ENCODE results near the gene LRMDA.
"Not testable (repeated sequence)": the region's sequence is repeated elsewhere in the genome, so short reads cannot be mapped to it uniquely, and the experiment has no call there.

Gene LRMDA

DNA sequence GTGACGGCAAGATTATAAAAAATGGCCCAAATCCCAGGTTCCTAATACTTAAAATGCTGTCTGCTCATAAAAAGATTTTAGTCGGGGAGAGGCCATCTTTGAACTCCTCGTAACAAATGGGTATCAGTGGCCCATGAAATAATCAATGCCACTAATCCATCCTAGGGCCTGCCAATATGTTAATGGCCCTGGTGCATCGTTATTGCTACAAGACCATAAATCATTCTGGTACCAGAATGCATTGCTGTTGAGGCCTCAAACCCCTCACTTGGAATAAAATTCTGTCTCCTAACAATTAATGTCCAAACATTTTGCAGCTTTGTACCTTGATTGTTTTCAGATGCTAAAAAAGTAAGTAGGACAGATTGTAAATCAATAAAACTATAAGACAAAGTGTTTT, 290.6 kb downstream of the LRMDA start:
- in situ Hi-C loops (cut with MboI; ENCODE audit: low sequenced_read_pairs) = no loop called here

- in situ Hi-C loops (cut with MboI; ENCODE audit: low sequenced_read_pairs) = no loop called here
Observed at GRCh38 chr10:75722609-75723008, 291.2 kb downstream of the LRMDA start.

DNA sequence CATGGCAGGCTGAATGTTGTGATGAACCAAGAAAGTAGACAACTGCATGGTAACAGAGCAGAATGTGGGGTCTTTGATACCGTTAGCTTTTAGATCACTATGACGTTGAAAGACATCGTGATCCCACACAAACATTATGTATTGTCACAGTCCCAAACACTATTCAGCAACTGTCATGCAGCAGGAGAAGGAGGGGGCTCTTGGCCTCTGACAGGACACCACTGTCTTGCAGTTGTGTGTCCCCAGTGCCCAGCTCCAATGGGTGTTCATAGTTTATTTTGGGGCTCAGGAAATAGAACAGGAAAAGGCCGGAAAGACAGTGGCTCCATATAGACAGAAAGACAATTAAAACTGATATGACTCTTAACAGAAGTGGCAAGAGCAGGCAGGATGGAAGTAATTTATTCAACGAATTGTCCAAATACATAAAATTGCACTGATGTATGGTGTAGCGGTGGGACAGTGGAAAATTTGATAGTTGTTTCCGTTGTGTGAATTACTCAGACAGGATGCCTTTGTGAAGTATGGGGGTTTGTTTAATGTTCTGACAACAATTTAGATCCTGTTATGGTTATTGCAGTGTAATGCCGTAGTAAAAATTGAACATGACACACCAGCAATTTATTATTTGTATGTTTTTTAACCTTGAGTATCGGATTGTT, 292.0 kb downstream of the LRMDA start:
- in situ Hi-C loops (cut with MboI; ENCODE audit: low sequenced_read_pairs) = no loop called here

DNA sequence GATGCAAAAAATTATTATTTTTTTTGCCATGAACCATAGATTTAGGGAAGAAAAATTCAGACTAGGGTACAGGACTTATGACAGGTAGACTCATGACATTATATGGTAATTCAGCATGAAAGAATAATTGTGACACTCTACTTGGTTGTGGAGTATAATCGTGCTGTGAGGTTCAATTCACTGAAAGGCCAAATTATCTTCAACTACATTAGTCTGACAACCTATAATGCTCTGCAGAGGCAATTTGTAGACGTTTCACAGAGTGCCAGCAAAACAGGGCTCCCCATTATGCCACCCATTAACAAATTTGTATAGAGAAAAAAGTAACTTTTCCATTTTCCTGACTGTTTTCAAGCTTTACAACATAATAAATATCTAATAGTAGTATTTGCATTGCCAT, 292.6 kb downstream of the LRMDA start:
- in situ Hi-C loops (cut with MboI; ENCODE audit: low sequenced_read_pairs) = no loop called here

- in situ Hi-C loops (cut with MboI; ENCODE audit: low sequenced_read_pairs) = no loop called here
Observed at GRCh38 chr10:75726522-75727483, 295.4 kb downstream of the LRMDA start.

GRCh38 chr10:75730847-75731246, 299.4 kb downstream of the LRMDA start:
- in situ Hi-C loops (cut with MboI; ENCODE audit: low sequenced_read_pairs) = no loop called here

GRCh38 chr10:75733135-75733890, 301.9 kb downstream of the LRMDA start:
- in situ Hi-C loops (cut with MboI; ENCODE audit: low sequenced_read_pairs) = no loop called here

DNA sequence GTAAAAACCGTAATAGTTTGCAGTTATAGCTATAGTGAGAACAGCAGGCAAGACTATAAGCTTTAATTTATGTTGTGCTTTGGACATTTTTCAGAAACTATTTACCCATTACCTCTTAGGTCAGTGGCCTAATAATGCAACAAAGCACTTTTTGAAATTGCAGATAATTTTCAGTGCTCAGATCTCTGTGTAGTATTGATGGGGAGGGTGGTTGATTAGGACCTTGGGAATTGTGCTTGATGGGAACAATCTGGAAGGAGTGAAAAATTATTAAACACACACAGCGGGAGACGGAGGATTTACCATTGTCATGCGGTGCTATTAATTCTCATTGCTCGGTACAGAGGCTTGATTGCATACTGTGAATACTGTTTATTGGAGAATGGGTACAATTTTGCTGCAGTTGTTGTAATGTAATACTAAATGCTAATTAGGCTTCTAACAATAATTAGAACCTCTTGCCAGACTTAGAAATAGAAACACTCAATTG, 304.8 kb downstream of the LRMDA start:
- in situ Hi-C loops (cut with MboI; ENCODE audit: low sequenced_read_pairs) = no loop called here

- in situ Hi-C loops (cut with MboI; ENCODE audit: low sequenced_read_pairs) = no loop called here
Observed at GRCh38 chr10:75736889-75737579, 305.6 kb downstream of the LRMDA start.

DNA sequence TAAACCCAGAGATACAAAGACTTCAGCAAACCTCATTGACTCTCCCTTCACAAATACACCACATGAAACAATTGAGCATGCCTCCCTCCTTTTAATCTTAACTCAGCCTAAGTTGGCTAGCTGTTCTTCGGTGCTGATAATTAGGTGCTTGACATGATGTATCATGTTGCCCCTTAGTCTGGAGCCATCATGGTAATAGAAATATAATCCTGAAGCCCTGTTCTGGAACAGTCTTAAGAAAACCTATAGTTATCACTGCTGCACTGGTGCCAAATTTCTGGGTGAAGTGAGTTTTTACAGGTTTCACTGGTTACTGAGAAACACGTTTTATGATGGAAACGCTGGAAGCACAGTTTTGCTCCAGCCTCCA, 306.1 kb downstream of the LRMDA start:
- in situ Hi-C loops (cut with MboI; ENCODE audit: low sequenced_read_pairs) = no loop called here

- in situ Hi-C loops (cut with MboI; ENCODE audit: low sequenced_read_pairs) = no loop called here
Observed at GRCh38 chr10:75738924-75739323, 307.5 kb downstream of the LRMDA start.

DNA sequence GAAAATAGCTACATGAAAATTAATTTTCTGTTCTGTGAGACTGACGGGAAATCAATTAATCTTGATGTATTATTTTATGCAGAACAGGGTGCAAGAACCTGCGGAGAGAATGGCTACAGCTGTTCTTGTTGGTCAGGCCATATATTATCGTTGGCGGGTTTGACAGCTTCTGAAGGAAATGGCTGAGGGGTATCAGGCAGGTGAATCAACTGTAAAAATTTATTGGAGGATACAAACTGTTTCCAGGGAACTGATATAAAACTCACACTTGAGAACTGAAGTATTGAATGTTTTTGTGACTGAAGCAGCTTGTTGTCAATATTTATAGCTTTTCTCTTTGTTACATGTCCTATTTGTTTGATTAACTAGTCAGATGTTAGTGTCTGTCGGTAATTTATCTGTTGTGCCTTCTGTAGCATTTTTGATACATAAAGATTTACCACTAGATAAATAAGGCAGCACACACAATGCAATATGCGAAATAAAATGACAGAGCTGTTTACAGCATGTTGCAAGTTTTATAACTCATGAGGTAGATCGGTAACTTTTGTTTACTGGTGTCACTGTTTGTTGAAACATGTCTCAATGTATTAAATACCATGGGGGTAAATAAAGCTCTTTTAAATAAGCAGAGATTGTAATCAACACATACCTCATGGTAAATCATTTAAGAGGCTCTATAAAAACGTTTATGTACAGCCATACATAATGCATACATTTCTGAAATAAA, 308.2 kb downstream of the LRMDA start:
- in situ Hi-C loops (cut with MboI; ENCODE audit: low sequenced_read_pairs) = no loop called here

DNA sequence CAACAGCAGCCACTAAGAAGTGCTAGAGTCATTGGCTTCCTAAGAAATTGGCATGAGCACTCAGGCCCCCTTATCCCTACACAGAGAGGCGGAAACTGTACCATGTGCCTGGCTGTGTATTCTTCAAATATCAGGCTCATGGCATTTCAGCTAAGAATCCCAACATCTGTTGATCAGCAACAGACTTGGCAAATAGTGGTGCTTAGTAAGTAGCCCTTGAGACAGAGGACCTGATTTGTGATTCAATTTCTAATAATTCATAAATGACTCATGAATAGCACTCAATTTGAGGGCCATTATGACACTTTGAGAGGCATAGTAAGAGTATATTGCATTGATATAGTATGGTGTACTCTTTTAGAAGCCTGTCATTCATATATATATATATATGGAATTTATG, 309.1 kb downstream of the LRMDA start:
- in situ Hi-C loops (cut with MboI; ENCODE audit: low sequenced_read_pairs) = no loop called here

- in situ Hi-C loops (cut with MboI; ENCODE audit: low sequenced_read_pairs) = no loop called here
Observed at GRCh38 chr10:75742355-75742754, 310.9 kb downstream of the LRMDA start.

- in situ Hi-C loops (cut with MboI; ENCODE audit: low sequenced_read_pairs) = no loop called here
Observed at GRCh38 chr10:75743291-75743778, 311.9 kb downstream of the LRMDA start.

GRCh38 chr10:75744261-75744660, 312.8 kb downstream of the LRMDA start:
- in situ Hi-C loops (cut with MboI; ENCODE audit: low sequenced_read_pairs) = no loop called here

DNA sequence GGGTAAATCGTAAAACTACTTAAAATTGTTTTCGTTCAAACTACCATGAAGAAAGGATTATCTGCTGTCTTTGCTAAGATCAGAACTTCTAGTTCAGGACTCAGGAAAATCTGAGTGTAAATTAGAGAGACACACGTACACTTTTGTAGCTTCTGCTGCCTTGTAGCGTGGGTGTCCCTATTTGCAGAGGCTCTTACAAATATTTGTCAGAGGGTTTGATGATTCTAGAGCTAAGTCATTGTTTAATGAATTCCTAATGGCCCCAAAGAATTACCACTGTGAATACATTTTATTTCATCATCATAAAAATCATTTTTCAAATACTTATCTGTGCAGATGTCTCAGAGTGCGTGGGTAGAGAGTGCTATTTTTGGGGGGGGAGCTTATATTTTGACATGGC, 314.9 kb downstream of the LRMDA start:
- in situ Hi-C loops (cut with MboI; ENCODE audit: low sequenced_read_pairs) = no loop called here

- in situ Hi-C loops (cut with MboI; ENCODE audit: low sequenced_read_pairs) = not testable (repeated sequence)
Observed at GRCh38 chr10:75750093-75750875, 318.9 kb downstream of the LRMDA start.

DNA sequence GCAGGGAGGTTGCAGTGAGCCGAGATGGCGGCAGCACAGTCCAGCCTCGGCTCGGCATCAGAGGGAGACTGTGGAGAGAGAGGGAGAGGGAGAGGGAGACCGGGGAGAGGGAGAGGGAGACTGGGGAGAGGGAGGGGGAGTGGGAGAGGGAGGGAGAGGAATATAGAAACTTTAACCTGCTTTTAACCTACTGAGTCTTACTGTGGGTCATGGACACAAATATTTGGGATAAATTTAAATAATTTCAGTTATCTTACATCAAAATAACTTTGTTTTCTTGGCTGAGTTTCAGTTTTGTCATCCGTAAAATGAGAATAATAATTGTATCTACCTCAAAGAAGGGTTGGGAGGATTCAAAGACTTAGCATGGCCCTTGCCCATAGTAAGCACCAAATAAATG, 319.8 kb downstream of the LRMDA start:
- in situ Hi-C loops (cut with MboI; ENCODE audit: low sequenced_read_pairs) = no loop called here

All from HL-60/S4 treated with retinoic acid at 250 ng/mL for 4 days and 3 days (cell line).